ENCODE measurements around the gene CCR1.

Gene CCR1

GRCh38 chr3:46208167-46208704 is at the start of gene CCR1:
TSS of gene CCR1 (minus strand) at chr3:46208313. CDS start at chr3:46204313, 4,000 bp downstream.
- DNase-seq = no peak

GRCh38 chr3:46252980-46253379 is 44.9 kb upstream of the CCR1 start:
- DNase-seq = no peak

GRCh38 chr3:46245146-46245545 is 37.0 kb upstream of the CCR1 start:
- no peak for DNase-seq

GRCh38 chr3:46243560-46243959 is 35.4 kb upstream of the CCR1 start:
- no peak for DNase-seq

- no peak for DNase-seq
These were observed 34.0 kb upstream of the CCR1 start, which contains the start of gene CCR3 for GRCh38 chr3:46242120-46242519. TSS of gene CCR3 (plus strand) at chr3:46242460. CDS start at chr3:46265159, 22,699 bp downstream.

- DNase-seq = no peak
These were observed 31.8 kb upstream of the CCR1 start for GRCh38 chr3:46239952-46240351.

- DNase-seq = no peak
These were observed 31.3 kb upstream of the CCR1 start for GRCh38 chr3:46239301-46239938.

- no peak for DNase-seq
These were observed 30.3 kb upstream of the CCR1 start for GRCh38 chr3:46238386-46238785.

GRCh38 chr3:46236294-46237054 is 28.4 kb upstream of the CCR1 start:
- DNase-seq = no peak

GRCh38 chr3:46235425-46235824 is 27.3 kb upstream of the CCR1 start:
- no peak for DNase-seq

GRCh38 chr3:46233194-46233593 is 25.1 kb upstream of the CCR1 start:
- no peak for DNase-seq

GRCh38 chr3:46231323-46231722 is 23.2 kb upstream of the CCR1 start:
- no peak for DNase-seq

- DNase-seq = no peak
These were observed 20.4 kb upstream of the CCR1 start for GRCh38 chr3:46228260-46229242.

GRCh38 chr3:46222435-46223161 is 14.5 kb upstream of the CCR1 start:
- DNase-seq = no peak

GRCh38 chr3:46221938-46222337 is 13.8 kb upstream of the CCR1 start:
- no peak for DNase-seq

- no peak for DNase-seq
These were observed 13.3 kb upstream of the CCR1 start for GRCh38 chr3:46221391-46221790.

GRCh38 chr3:46218196-46218709 is 10.1 kb upstream of the CCR1 start:
- DNase-seq = no peak

- no peak for DNase-seq
These were observed 7.8 kb upstream of the CCR1 start for GRCh38 chr3:46215810-46216414.

GRCh38 chr3:46214751-46215352 is 6.7 kb upstream of the CCR1 start:
- DNase-seq = no peak

- no peak for DNase-seq
These were observed 5.1 kb upstream of the CCR1 start for GRCh38 chr3:46213201-46213600.

GRCh38 chr3:46212101-46212500 is 4.0 kb upstream of the CCR1 start:
- DNase-seq = no peak
